NCI-H187 (cell line): Measurements from ENCODE around the gene RPGRIP1L.

Source experiments
- DNase-seq, 2 experiments: peaks; one replicate each; lab custom pipeline; 2025; lab: John Stamatoyannopoulos, UW

Gene RPGRIP1L

DNA sequence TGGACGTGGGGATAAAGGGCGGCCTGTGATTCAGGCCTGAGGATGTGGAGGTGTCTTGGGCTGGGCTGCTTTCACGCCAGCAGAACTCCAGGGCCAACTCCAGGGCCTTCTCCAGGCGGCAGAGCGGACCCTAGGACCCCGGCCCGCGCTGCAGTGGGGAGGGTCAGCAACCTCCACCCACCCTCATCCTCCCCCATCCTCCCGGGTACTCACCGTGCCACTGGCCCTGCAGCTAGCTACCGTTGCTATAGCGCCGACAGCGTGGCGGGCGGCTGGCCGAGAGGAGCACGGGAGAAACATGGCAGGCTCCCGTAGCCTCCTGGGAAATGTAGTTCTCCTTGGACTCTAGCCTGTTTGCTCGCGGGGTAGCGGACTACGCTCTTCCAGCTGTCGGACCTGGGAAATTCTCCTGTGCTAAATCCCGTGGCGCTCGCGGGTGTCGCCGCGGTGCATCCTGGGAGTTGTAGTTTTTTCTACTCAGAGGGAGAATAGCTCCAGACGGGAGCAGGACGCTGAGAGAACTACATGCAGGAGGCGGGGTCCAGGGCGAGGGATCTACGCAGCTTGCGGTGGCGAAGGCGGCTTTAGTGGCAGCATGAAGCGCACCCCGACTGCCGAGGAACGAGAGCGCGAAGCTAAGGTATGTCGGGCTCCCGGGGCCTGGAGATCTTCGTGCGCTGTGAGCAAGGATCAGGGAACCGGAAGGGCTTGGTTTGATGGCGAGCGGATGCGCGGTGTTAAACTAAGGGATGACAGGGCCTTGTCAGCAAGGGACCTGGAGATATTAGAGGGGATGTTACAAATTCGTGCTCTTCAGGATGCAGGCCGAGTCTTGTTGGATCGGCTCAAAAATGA, at the start of gene RPGRIP1L, which contains the start of gene FTO:
Gene RPGRIP1L, minus strand, starts transcription at position 270 of the 855 bp plus-strand sequence. CDS start 3,136 bp downstream, outside the sequence.
Gene FTO, plus strand, starts transcription at position 567 of the 855 bp plus-strand sequence.
- peak; percentile 87 to 90 for DNase-seq

DNA sequence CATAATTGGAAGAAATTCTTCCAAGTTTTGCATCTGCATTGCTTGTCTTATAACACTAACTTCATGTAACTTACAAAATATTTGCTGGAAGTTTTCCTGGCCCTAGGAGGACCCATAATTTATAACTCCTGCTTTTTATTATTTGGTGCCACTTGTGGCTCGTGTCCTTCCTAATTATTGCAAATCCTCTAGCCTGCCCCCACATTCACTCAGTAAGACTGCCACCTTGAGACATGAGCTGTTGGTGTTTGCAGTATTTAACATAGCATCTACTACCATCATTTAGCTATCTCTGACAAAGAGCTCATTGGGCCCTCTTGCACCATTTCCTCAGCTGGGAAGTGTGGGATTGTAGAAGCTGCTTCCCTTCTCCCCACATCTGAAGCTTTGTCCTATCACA, 49.8 kb upstream of the RPGRIP1L start:
- no peak for DNase-seq

DNA sequence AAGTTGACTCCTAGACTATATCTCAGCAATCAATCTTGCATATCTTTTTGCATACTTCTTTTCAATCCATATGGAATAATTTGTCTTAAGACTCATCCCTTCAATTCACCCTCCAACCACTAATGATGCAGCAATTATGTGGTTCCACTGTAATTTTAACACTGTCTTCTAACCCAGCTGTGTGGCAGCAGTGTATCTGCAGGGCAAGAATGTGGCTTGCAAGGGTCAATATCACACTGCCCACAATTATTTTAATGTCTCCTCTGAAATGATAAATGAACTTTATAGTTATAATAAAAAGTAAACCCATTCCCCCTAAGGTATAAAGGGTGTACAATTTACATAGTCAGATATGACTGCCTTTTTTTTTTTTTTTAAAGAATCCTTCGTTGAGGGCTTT, 48.9 kb upstream of the RPGRIP1L start:
- no peak for DNase-seq

DNA sequence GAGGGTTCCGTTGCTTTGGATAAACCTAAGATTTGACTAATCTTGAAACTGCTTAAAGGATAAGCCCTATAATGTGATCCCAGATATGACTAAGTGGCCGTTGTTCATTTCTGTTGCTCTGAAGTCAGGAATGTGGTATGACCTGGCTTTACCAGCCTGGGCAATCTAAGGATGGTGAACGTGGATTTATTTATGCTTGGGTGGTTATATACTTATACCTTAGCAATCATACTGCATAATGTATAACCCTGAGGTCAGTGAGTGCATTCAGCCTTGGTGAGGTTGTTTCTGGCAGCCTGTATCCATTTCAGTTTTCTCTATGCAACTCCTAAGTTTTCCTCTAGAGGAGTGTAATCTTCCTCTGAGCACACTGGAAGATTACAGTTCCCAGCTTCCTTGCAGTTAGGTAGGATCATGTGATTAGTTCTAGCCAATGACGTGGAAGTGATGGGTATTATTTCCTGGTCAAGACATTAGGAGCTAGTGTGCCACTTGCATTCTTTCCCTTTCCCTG, 42.2 kb upstream of the RPGRIP1L start:
- DNase-seq: no peak

DNA sequence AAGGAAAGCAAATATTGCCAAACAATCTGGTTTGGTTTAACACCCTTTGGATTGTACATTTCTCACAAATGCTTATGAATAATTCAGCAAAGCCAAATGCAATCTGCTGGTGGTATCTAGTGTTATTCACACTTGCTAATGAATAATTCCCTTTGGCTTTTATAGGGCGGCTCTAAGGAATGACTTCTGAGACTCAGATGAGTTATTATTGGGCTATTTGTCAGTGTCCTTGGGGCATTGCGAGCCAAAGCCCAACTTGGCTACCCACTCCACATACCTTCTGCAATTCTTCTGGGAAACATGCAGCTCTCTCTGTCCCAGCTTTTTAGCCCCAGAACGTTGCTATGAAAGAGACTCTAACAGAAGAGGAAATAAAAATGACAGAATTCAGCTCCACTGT, 41.4 kb upstream of the RPGRIP1L start:
- no peak for DNase-seq

DNA sequence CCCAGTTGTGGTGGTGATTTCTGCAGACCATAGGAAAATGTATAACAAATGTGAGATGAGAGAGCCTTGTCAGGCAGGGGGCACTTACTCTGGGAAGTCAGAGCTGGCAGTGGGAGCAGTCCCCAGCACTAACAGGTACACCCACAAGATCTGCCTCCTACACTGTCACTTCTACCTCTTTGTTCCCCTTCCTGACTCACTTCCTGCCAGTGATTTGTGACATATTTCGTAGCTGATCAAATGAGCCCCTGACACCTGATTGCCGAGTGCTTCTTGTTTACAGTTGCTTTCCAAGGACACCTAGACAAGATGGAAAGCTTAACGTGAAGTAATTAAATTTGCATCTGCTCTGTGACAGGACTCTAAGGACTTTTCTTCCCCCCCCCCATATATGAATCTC, 40.8 kb upstream of the RPGRIP1L start:
- DNase-seq: no peak

DNA sequence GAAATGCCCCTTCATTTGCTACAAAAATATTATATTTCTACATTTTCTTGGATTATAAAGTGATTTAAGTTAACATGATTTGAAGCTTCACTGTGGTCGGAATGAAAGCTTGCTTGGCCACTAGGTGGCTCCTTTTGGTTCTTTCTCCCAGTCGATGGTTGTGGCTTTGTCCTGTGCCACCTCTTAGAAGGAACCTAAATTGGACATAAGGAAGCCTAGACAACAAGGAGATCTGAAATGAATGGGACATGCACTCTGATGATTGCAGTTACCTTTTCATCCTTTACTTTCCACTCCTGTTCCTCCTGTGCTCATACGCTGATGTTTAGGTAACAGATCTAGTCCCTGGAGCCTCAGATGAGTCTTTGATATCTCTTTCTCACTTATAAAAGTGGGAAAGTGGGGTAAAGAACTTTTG, 39.5 kb upstream of the RPGRIP1L start:
- no peak for DNase-seq

DNA sequence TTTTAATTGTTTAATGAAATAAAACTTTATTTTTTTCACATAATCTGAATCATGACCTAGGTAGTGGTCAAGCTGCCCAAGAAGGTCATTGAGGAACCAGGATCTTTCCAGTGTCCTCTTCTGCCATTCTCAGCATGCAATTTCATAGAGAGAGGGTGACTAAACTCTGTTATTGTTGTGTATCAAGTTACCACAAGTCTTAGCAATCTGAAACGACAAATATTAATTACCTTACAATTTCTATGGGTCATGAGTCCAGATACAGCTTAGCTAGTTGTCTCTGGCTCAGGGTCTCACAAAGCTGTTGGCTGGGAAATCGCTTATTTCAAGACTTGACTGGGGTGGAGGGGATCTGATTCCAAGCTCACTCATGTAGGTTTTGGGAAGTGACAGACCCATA, 37.9 kb upstream of the RPGRIP1L start:
- DNase-seq: no peak

DNA sequence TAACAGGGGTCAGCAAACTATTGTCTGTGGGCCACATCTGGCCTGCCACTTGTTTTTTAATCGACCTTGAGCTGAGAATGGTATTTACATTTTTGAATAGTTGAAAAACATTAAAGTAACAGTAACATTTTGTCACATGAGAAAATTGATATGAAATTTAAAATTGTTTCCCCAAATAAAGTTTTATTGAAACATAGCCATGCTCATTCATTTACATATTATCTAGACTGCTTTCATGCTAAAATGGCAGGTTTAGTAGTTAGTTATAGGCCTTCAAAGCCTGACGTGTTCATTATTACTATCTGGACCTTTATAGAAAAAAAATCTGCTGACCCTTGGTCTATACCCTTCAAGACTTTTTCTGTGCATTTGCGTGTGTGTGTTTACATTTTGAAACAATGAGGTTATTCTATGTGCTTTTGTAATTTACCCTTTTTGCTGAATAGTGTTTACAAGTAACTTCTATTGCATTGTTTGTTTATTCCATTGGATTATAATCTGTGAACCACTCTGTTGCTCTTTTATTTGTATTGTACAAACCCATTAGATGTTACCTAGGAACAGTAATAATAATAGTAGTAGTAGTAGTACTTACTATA, 37.4 kb upstream of the RPGRIP1L start:
- no peak for DNase-seq

DNA sequence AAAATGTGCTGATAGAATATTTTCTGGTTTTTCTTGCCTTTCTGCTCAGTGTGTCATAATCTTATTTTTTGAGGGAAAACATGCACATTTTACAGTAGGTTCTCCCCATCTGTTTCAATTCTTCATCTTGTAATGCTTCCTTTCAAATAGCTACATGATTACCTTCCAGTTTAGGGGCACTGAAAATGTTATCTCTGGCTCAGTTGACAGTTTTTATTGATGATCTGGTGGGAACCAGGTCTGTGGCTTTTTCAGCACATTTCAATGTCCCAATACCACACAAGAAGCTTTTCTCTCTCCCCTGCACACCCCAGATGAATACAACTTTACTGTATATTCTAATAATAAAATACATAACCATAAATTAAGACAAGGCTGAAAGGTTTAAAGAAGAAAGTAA, 36.8 kb upstream of the RPGRIP1L start:
- DNase-seq: no peak

DNA sequence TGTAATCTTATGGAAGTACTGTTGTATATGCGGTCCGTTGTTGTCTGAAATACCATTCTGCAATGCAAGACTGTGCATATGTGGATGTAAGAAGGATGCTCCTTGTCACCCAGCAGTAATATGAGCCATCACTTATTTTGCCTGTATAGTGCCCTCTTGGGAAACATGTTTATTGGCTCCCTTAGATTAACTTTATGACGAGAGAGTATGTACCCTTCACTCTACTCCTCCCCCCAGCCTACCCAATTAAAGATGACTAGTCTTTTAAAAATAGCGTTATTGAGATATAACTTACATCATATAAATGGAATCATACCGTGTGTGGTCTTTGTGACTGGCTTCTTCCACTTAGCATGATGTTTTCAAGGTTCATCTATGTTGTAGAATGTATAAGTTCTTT, 33.9 kb upstream of the RPGRIP1L start:
- no peak for DNase-seq

DNA sequence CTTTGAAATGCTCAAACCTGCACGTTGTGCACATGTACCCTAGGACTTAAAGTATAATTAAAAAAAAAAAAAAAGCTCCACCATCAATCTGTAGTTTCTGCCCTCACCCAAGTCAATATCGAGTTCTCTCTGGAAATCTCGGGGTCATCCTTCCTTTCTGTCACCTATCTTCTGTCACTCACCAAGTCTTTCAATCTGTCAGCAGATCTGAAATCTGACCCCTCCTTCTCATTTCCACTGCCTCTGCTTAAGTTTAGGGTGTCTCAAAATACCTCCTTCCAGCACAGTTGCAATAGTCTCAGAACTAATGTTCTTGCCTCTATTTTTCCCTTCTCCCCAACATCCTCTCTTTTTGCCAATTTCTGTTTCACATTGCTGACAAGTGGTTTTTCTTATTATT, 32.6 kb upstream of the RPGRIP1L start:
- no peak for DNase-seq

DNA sequence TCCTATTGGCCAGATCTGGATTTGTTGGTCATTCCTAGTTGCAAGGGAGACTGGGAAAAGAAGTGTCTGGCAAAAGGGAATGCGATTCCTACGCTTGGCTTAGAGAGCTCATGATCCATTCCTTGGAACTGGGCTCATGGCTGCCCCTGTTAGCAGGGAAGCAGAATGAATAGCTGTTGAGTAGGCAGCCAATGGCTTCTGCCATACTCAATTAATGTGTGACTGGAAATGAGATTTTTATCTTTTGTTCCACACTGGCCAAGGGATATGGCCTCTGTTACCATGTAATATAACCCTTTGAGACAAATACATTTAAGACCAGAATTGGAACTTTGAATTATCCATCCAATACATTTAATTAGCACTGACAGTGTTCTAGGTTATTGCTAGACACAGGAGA, 31.2 kb upstream of the RPGRIP1L start:
- DNase-seq: no peak

DNA sequence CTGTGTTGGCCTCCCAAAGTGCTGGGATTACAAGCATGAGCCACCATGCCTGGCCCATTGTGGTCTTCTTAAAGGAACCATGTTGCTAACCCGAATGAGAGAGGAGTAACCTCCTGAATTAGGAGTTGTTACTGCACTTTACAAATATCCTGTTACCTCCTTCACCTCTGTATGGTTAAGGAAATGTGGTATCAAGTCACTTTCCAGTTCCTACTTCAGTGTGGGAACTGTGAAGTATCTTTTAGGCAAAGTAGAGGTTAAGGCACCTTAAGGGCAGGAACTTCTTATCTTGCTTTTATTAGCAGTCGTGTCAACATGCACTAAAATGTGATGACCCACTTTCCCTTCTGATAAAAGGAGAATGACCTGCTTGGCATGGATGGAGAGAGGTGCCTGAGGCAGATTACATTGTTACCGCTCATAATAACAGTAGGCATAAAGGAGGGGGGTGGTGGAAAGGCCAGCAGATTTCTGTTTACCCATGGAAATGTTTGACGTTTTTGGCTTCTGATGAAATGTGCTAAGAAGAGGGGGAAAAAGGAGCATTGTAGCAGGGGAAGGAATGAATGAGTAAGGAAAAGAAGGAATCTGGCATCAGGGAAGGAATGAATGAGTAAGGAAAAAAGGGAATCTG, 28.8 kb upstream of the RPGRIP1L start:
- no peak for DNase-seq

DNA sequence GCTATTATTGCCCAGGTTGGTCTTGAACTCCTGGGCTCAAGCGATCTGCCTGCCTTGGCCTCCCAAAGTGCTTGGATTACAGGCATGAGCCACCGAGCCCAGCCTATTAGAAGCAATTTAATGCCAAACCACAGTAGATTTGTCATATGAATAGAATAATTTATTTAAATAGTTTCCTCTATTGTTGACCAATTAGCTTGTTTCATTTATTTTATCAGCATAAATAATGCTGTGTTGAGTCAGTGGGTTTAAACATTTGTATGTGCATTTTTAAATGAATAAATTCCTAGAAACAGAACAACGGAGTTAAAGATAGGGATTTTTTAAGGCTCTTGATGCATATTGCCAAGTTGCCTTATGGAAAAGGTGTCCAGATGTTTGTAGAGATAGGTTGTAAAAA, 27.0 kb upstream of the RPGRIP1L start:
- no peak for DNase-seq

DNA sequence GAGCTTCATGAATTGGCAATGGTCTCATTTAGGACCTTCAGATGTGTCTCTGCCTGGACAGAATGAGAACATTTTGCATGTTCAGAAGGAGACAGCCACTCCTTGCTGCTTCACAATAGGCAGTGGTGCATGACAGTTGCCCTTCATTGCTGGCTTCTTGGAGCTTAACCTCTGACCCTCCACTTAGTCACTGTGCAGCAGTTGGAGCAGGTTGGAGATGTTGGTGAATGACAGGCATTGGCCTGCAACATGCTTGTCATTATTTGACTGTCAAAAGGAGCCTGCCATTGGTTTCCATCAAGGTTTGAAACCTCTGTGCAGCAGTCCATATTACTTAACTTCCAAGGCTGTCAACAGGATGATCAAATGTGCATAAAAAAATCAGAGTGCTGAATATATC, 23.0 kb upstream of the RPGRIP1L start:
- peak in 1 of 2 experiments; percentile 32 for DNase-seq

DNA sequence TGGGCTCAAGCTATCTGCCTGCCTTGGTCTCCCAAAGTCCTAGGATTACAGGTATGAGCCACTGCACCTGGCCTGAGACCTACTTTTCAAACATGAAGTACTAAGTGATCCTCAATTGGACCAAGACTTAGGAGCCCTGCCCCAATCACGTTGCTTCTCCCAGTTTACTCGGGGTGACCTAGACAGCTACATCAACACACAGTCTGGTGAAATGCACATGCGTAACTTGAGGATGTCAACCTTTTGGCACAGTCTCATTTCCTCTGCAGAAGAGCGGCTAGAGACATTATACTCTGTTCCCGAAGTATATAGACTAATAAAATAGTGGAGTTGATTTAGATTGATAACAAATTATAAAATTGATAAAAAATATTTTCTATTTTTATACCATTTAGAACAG, 17.4 kb upstream of the RPGRIP1L start:
- DNase-seq: no peak

DNA sequence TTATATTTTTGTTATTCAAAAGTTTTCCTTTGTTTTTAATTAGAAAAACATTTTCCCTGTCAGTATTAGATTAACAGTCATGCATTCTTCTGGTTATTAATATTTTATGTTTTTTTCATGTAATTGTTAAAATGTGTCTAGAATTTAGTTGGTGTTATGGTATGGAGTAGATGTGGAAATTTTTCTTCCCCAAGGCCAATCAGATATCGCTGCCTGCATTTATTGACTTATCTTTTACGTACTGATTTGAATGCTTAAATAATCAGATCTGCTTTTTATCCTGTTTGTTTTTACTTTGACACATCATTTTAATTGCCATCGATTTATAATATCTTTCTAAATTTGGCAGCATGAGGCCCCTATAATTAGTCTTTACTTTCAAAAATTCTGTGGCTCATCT, 13.9 kb upstream of the RPGRIP1L start:
- no peak for DNase-seq

DNA sequence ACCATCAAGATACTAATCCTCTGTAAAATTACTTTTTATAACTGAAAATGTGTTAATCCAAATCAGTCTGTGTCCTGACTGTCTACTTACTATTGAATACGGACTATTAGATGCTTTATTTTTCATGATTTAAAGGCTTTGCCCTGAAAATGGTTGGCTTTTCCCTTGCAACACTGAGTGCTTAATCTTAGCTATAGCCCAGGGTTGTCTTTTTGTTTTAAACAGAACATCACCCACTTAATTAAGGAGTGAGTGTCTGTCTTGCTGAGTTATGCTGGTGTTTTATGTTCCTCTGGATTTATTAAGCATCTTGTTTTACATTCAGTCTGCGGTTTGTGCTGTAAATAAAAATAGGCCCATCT, 11.3 kb upstream of the RPGRIP1L start:
- DNase-seq: no peak

DNA sequence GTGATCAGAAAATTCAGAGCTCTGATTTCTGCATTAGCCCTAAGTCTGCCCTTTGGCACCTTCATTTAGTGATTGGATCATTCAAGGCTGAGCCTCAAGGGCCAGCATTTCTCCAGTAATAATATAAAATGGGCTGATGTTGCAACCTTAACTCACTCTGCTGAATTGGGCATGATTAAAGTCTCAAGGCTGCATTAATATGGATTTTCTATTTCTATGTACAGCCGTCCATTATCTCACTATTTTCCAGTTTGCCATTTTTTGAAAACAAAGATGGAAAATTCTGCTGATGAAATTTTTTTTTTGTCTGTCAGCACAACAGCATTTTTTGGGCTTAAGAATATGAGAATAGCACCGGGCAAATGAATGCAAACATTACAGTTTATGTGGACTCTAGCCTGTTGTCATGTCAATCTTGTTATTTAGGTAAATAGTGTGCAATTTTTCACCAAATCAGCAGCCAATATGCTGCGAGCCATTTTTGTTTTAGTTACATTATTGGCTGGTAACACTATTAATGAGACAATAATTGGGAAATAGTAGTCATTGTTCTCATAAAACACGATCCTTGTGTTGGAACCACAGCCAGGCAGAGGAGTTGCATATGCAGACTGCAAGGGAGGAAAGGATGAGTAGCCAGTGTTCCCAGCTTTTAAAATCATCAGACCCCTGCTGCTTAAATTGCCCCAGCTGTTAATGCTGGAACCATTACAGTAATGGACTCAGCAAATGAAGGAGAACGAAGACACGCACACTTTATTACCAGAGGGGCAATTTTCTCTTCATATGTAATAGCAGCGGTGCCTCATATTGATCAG, 10.8 kb upstream of the RPGRIP1L start:
- no peak for DNase-seq

DNA sequence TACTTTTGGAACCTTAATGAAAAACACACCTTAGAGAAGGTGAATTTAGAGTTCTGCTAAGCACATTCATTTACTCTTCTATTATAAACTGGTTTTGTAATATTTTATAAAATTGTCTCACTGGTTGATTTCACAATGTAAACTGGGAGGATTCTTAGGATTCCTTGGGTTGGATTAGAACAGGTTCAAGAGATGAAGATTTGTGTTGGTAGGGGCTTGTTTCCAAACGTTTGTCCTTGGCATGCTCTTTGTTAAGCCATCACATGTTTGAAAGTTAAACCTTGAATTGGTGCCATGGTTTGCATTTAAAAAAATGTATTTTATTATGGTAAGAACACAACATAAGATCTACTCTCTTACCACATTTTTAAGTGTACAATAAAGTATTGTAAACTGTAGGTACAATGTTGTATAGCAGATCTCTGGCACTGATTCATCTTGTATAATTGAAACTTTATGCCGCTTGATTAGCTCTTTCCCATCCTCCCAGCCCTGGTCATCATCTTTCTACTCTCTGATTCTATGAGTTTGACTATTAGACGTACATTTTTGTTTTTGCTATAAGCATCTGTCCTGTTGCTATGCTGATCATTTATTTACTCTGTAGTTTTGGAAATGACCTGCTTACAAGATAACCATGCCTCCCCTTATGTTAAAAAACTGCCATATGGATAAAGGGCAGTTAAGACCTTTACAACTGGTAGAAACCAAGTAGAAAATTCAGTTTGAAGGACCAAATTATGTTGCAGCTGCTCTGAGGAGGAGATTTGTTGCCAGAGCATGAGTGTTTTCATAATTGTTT, 9.9 kb upstream of the RPGRIP1L start:
- DNase-seq: no peak
